GM12878 (cell line): ENCODE measurements around the gene SHF. TPM values are rescaled to one million over a fixed set of nuclear protein-coding genes. Genes with fewer than 3 reads are reported as not detected.

Experiments used
- ATAC-seq: fragments of 200-7000 bp; cut with Tn5 transposase; 3 replicates; pipeline ENCODE4 v1.9.1; 2020; ENCODE audit warnings: mild to moderate bottlenecking, moderate library complexity
- BruUV-seq: library from RNA; stranded (reverse); fragments of 400-500 nt; replicated peaks from 2 replicates; lab custom pipeline; 2021; lab: Mats Ljungman, UMichigan
- CTCF ChIA-PET: fragments of 300-600 bp; sonication (Branson Sonifier 250); formaldehyde crosslinking; extraction: SDS; loops from one replicate; lab custom pipeline; 2021; ENCODE audit warnings: inconsistent platforms; lab: Yijun Ruan, JAX
- POLR2A ChIA-PET: fragments of 350-600 bp; formaldehyde crosslinking; extraction: SDS; loops from one replicate; lab custom pipeline; 2021; ENCODE audit warnings: inconsistent platforms; lab: Charles Lee
- RAD21 ChIA-PET: fragments of 300-600 bp; sonication (Branson Sonifier 250); formaldehyde crosslinking; loops from one replicate; lab custom pipeline; 2023; ENCODE audit warnings: antibody characterized with exemption; ENCODE audit not compliant: unreplicated experiment; lab: Charles Lee
- SMC1A ChIA-PET: fragments of 300-600 bp; sonication (Branson Sonifier 250); formaldehyde crosslinking; loops from one replicate; lab custom pipeline; 2023; ENCODE audit not compliant: unreplicated experiment, uncharacterized antibody; lab: Charles Lee
- DNase-seq: peaks from one replicate; pipeline ENCODE4 v3.0.0-alpha.2; 2011; ENCODE audit warnings: low read depth, low spot score
- FAIRE-seq: peaks from 3 replicates; lab custom pipeline; 2011; peaks lifted over from hg19 to GRCh38; lab: Jason Lieb, UNC
- H2AFZ ChIP-seq: 2 replicates; pipeline ENCODE4 v1.6.0; 2011; ENCODE audit warnings: low read depth, low read length, control low read depth; ENCODE audit not compliant: control insufficient read depth
- H3K27ac ChIP-seq: 2 replicates; pipeline ENCODE4 v1.5.1; 2011; ENCODE audit warnings: control low read depth; ENCODE audit not compliant: control insufficient read depth, insufficient read depth
- H3K27me3 ChIP-seq, 2 experiments: replicated peaks in 1 of 2; 2 replicates each; pipeline versions ENCODE4 v1.6.0 to v1.6.1; 2011; ENCODE audit warnings: low read length in 1 of 2; ENCODE audit not compliant: control insufficient read depth in 2 of 2, insufficient read depth in 2 of 2
- H3K36me3 ChIP-seq, 2 experiments: 2 replicates each; pipeline ENCODE4 v1.5.1; 2011; ENCODE audit warnings: low read length in 1 of 2; ENCODE audit not compliant: control insufficient read depth in 2 of 2, insufficient read depth in 2 of 2
- H3K4me1 ChIP-seq: 2 replicates; pipeline ENCODE4 v1.6.1; 2011; ENCODE audit warnings: mild to moderate bottlenecking, low read length, moderate library complexity, mixed read lengths; ENCODE audit not compliant: control insufficient read depth, insufficient read depth
- H3K4me2 ChIP-seq: 2 replicates; pipeline ENCODE4 v1.6.0; 2011; ENCODE audit warnings: control low read depth; ENCODE audit not compliant: control insufficient read depth, insufficient read depth
- H3K4me3 ChIP-seq: fragments of 200-600 bp; sonication (generic); 2 replicates; pipeline ENCODE4 v1.5.1; 2016
- H3K79me2 ChIP-seq: 2 replicates; pipeline ENCODE4 v1.6.0; 2011; ENCODE audit warnings: low read length; ENCODE audit not compliant: control insufficient read depth, insufficient read depth
- H3K9ac ChIP-seq: 2 replicates; pipeline ENCODE4 v1.8.0; 2011; ENCODE audit warnings: low read length, control low read depth, mixed read lengths; ENCODE audit not compliant: control insufficient read depth, insufficient read depth
- H3K9me3 ChIP-seq: replicated peaks from 3 replicates; pipeline ENCODE4 v1.5.1; 2011; ENCODE audit warnings: mild to moderate bottlenecking, low read length; ENCODE audit not compliant: control insufficient read depth, insufficient read depth
- H4K20me1 ChIP-seq: 2 replicates; pipeline ENCODE4 v1.6.0; 2011; ENCODE audit not compliant: control insufficient read depth, insufficient read depth
- FOXK2 ChIP-seq: fragments of 450-650 bp; IDR thresholded peaks from 2 replicates; pipeline ENCODE4 v1.6.1; 2017; ENCODE audit warnings: mild to moderate bottlenecking, moderate library complexity
- MEF2B ChIP-seq: fragments of 450-650 bp; IDR thresholded peaks from 2 replicates; pipeline ENCODE4 v1.6.1; 2018; ENCODE audit warnings: mild to moderate bottlenecking, moderate library complexity; ENCODE audit not compliant: partially characterized antibody, poor library complexity, severe bottlenecking
- STAT3 ChIP-seq: IDR thresholded peaks from 2 replicates; pipeline ENCODE4 v1.6.1; 2011; ENCODE audit warnings: low read depth, low read length, improper control_type of control experiment
- WGBS: methylation state at CpG from one replicate; pipeline ENCODE4 v1.1.6; 2016; ENCODE audit warnings: low lambda C conversion rate; ENCODE audit not compliant: insufficient replicate concordance, insufficient coverage; ENCODE audit errors: missing lambda C conversion rate; 5-methylcytosine and 5-hydroxymethylcytosine counted together
- in situ Hi-C: fragments of 300-500 bp; cut with MboI; formaldehyde crosslinking; loops from 9 replicates; pipeline ENCODE4 v1.14.3; 2018; ENCODE audit warnings: mixed read lengths
- intact Hi-C: fragments of 100-400 bp; cut with micrococcal nuclease; formaldehyde crosslinking; loops from one replicate; pipeline ENCODE4 v1.14.2; 2022; ENCODE audit not compliant: unreplicated experiment
- polyA plus RNA-seq, 11 experiments: library from polyadenylated mRNA; depleted of rRNA in 4 of 11; unstranded in 6 of 11; stranded (reverse) in 5 of 11; fragments of >200 nt; fragmentation: Nextera tagmentation in 4 of 11; fragmentation: Illumina TruSeq in 1 of 11; extraction: Ambion mirVana in 4 of 11; extraction: Trizol in 1 of 11; gene quantifications; 1 replicate in 1 of 11; 2 replicates in 10 of 11; pipeline versions ENCODE4 v1.2.1 to v1.2.3, GENCODE V29; 2011 to 2016; ENCODE audit warnings: inconsistent platforms in 2 of 11, missing spikeins in 2 of 11, low read depth in 1 of 11
- total RNA-seq, 4 experiments: library from RNA; depleted of rRNA in 3 of 4; stranded (reverse); fragments of >200 nt in 3 of 4; fragmentation: Illumina TruSeq in 1 of 4; extraction: Trizol in 1 of 4; gene quantifications; 2 replicates each; pipeline versions ENCODE4 v1.2.1 to v1.2.3, GENCODE V29; 2013 to 2021
- TF ChIP-seq, protein P1 (sequence below): fragments of 450-650 bp; IDR thresholded peaks from 2 replicates; pipeline ENCODE4 v1.6.1; 2017; ENCODE audit warnings: low read depth, mild to moderate bottlenecking, moderate library complexity

Gene SHF
- total and polyA plus RNA-seq, 10 of the 15 experiments (the other 5 are each of a cell fraction or from before 2014, with no cell fraction given): 0.04 to 5.7 (median 1.0) TPM; not detected in 1

DNA sequence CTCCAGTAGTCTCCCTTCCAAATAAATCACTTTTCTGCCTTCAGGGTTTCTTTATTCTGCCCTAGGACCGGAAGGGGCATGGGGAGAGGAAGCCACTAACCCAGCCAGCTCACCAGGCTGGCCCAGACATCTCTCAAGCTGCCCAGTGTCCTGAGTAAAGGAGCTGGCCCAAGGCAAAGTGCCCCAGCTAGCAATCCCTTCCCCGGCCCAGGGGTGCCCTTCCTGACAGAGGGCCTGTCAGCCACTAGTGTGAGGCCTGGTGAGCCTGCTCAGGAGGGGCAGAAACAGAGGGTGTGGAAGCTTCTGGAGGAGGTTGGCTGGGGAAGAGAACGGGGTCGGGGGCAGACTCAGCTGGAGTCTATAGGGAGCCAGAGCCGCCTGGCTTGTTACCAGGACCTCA, 22.2 kb downstream of the SHF start:
- peak overlapping the region; percentile 41; the same call in 1 of the 2 replicates for H3K9ac ChIP-seq
- H3K27me3 ChIP-seq: no peaks in the 10 kb centered on the region
- DNase-seq: no peak
- TF ChIP-seq, protein P1, sequence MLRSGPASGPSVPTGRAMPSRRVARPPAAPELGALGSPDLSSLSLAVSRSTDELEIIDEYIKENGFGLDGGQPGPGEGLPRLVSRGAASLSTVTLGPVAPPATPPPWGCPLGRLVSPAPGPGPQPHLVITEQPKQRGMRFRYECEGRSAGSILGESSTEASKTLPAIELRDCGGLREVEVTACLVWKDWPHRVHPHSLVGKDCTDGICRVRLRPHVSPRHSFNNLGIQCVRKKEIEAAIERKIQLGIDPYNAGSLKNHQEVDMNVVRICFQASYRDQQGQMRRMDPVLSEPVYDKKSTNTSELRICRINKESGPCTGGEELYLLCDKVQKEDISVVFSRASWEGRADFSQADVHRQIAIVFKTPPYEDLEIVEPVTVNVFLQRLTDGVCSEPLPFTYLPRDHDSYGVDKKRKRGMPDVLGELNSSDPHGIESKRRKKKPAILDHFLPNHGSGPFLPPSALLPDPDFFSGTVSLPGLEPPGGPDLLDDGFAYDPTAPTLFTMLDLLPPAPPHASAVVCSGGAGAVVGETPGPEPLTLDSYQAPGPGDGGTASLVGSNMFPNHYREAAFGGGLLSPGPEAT: no peak
- TF ChIP-seq FOXK2 (no peak), MEF2B (no peak), STAT3 (no peak)
- no peaks in the 10 kb centered on the region for H3K9me3 ChIP-seq
- no peak overlapping the region for H2AFZ ChIP-seq
- peaks cover 12% of the 10 kb centered on the region for H3K4me1 ChIP-seq
- no peak overlapping the region for H3K27ac ChIP-seq
- no peak overlapping the region for H3K4me3 ChIP-seq
- ChIA-PET RAD21 (interaction anchor here (0.8 to 6.6 kb wide), 5 partner anchors 15 to 448 kb away, joined by 3 to 104 read pairs (median 4); no protein-coding TSS in a partner anchor), CTCF (interaction anchor here (0.8 to 16.3 kb wide), 7 partner anchors 9 to 292 kb away, joined by 3 to 253 read pairs (median 34); partner anchors contain the start of gene SHF), SMC1A (interaction anchor here (0.6 to 9.7 kb wide), 8 partner anchors 11 to 292 kb away, joined by 3 to 159 read pairs (median 4); a partner anchor contains a TSS), POLR2A (interaction anchor here (1.1 kb wide), 1 partner anchor 38 kb away, joined by 6 read pairs; no protein-coding TSS in a partner anchor)
- H3K36me3 ChIP-seq: no peaks in the 10 kb centered on the region
- peaks cover 4% of the 10 kb centered on the region for H3K79me2 ChIP-seq
- BruUV-seq: no TSS peak
- no peak for FAIRE-seq
- peak overlapping the region; percentile 14; the same call in 1 of the 2 replicates for H3K4me2 ChIP-seq
- no peaks in the 10 kb centered on the region for H4K20me1 ChIP-seq
- no peak for ATAC-seq
- intact Hi-C loops: loop anchor here (2.0 kb wide), 1 partner anchor 233 kb away; no protein-coding TSS in a partner anchor
- in situ Hi-C loops: no loop called here
- WGBS: 77% methylated on average over 5 of the region's 5 CpGs
